NCI-H1417 treated with DMSO at 0.1 percent for 48 hours (cell line): ENCODE measurements around the gene NID1.
"Not testable (repeated sequence)": the region's sequence is repeated elsewhere in the genome, so short reads cannot be mapped to it uniquely, and the experiment has no call there.

Experiments used
- DNase-seq: peaks from one replicate; lab custom pipeline; 2025; lab: John Stamatoyannopoulos, UW

NID1 gene

DNA sequence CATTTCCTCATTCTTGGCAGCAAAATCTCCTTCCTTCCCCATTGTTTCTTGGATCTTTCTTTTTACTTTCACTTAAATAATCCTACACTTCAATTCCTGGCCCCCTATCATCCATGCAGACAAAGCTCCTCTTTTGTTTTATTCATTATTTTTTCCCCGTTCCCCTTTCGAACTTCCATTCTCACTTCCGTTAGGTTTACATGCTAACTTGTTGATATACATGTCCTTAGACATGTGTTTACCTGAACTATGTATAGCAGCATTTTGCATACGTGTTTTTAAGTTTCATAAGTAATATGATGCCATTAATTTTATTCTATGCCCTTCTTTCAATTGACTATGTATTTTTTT, 131.1 kb downstream of the NID1 start:
- DNase-seq: no peak

DNA sequence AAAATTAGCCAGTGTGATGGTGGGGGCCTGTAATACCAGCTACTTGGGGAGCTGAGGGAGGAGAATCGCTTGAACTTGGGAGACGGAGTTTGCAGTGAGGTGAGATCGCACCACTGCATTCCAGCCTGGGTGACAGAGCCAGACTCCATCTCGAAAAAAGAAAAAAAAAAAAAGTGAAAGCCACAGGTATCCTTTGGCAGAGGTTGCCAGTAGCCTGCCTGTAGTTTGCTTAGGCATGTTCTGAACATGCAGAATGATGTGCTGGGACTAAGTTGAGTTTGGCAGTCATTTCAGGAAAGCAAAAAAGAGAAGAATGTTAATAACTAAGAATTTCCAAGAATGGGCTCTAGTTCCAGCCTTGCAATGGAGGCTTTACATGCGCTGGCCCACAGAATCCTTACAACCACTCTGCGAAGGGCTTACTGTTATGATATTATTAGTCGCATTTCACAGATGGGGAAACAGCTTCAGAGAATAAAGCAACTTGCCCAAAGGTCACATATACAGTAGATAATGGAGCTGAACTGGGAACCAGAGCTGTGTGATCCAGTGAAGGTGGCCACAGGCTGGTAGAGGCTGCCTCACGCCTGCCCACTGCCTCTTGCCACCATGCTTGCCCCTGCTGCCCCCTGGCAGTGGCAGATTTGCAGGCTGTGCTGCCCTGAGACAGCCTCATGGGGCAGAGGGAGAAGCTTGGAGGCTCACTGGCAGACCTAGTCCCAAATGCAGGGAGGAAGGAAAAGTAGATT, 131.7 kb downstream of the NID1 start:
- no peak for DNase-seq

DNA sequence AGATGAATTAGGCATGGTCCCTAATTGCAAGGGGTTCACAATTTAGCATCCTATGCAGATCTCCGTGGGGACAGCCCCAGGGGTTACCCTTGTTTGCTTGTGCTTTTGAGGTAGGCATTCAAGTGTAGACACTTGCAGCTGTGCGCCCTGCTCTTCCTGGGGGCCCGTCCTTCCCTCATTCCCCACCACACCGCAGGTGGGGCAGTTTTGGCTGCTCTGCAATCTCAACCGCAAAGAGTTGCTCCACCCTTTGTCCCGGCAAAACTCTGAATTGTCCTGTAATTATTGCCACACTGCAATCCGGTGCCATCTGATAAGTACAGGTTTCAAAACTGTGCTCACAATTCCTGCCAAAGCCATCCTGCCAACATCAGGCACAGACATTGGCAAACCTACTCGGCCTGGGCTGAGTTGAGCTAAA, 132.8 kb downstream of the NID1 start:
- DNase-seq: no peak

DNA sequence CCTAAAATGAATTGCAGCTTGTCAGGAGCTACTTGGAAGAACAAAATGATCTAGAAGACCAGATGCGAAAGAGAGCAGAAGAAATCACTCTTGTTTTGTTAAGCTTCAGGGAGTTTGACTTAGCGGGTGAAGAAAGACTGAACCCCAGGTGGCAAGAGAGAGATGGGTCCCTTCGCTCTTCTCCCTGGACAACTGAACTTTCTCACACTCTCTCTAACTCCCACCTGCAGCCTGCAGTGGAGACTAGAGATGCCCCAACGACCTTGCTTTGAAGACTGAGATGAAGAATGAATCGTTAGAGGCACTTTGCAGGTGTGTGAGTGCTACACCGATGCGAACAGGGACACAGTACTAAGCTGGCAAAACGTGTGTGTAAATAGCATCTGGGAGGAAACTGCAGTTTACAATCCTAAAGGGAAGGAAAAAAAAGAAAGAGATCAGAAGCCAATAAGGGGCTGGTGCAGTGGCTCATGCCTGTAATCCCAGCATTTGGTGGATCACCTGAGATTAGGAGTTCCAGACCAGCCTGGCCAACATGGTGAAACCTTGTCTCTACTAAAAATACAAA, 133.6 kb downstream of the NID1 start:
- no peak for DNase-seq

DNA sequence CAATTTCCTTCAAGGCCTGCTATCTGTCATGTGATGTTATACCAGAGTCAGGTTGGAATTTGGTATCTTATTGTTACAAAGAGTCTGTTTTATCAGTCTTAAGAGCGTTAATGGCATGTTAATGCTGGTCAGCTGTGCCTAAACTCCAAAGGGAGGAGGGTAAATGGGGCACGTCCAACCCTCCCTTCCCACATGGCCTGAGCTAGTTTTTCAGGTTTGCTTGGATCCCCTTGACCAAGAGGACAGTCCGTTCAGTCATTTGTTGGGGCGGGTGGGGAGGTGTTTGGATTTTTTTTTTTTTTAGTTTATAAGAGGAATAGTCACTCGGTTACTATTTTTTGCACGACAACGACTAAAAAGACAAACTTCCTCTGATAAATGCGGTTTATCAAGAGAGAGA, 134.3 kb downstream of the NID1 start:
- DNase-seq: no peak

DNA sequence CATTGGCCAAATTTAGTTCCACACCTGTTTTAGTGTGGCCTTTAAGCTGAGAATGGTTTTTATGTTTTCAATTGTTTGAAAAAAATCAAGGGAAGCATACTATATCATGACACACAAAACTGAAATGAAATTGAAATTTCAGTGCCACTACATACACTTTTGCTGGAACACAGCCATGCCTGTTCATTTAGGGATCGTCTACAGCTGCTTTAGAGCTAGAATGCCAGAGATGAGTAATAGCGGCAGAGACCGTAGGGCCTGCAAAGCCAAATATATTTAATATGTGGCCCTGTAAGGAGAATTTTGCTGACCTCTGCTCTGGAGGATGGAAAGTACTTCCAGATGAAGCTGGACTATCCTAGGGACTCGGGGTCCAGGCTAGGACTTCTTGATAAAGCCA, 135.7 kb downstream of the NID1 start:
- no peak for DNase-seq

DNA sequence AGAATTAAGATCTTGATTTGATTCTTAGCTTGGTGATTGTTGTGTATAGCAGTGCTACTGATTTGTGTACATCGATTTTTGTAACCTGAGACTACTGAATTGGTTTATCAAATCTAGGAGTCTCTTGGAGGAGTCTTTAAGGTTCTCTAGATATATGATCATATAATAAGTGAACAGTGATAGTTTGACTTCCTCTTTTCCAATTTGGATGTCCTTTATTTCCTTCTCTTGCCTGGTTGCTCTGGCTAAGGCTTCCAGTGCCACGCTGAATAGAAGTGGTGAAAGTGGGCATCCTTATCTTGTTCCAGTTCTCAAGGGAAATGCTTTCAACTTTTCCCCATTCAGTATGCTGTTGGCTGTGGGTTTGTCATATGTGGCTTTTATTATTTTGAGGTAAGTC, 136.7 kb downstream of the NID1 start:
- no peak for DNase-seq

DNA sequence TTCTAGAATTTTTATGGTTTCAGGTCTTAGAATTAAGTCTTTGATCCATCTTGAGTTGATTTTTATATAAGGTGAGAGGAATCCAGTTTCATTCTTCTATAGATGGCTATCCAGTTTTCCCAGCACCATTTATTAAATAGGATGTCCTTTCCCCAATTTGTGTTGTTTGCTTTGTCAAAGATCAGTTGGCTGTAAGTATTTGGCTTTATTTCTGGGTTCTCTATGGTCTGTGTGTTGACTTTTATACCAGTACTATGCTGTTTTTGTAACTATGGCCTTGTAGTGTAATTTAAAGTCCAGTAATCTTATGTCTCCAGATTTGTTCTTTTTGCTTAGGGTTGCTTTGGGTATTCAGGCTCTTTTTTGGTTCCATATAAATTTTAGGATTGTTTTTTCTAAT, 137.3 kb downstream of the NID1 start:
- not testable (repeated sequence) for DNase-seq
